IPS-NIHi11 (cell line): ENCODE data around the gene RHOT2.
"Not testable (repeated sequence)": the region's sequence is repeated elsewhere in the genome, so short reads cannot be mapped to it uniquely, and the experiment has no call there.

ENCODE experiments used
- DNase-seq: peaks from one replicate; pipeline ENCODE4 v3.0.0; 2012; ENCODE audit warnings: mixed read lengths, low spot score

The RHOT2 gene

DNA sequence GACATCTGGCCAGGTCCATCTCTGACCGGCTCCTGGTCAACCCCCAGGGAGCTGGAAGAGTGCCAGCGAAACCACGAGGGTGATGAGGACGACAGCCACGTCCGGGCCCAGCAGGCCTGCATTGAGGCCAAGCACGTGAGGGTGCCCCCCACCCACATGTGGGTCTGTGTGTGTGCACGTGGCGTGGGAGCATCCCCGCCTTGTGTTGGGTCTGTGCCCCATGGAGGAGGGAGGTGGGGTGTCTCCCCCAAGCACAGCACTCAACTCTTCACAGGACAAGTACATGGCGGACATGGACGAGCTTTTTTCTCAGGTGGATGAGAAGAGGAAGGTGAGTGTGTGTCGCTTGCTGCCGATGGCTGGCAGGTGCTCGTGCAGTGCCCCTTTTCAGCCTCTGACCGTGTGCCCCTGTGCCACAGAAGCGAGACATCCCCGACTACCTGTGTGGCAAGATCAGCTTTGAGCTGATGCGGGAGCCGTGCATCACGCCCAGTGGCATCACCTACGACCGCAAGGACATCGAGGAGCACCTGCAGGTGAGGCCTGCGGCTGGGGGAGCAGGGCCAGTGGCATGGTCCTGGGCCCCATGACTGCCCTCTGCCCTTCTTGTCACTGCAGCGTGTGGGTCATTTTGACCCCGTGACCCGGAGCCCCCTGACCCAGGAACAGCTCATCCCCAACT, 14.0 kb downstream of the RHOT2 start:
- DNase-seq: no peak

DNA sequence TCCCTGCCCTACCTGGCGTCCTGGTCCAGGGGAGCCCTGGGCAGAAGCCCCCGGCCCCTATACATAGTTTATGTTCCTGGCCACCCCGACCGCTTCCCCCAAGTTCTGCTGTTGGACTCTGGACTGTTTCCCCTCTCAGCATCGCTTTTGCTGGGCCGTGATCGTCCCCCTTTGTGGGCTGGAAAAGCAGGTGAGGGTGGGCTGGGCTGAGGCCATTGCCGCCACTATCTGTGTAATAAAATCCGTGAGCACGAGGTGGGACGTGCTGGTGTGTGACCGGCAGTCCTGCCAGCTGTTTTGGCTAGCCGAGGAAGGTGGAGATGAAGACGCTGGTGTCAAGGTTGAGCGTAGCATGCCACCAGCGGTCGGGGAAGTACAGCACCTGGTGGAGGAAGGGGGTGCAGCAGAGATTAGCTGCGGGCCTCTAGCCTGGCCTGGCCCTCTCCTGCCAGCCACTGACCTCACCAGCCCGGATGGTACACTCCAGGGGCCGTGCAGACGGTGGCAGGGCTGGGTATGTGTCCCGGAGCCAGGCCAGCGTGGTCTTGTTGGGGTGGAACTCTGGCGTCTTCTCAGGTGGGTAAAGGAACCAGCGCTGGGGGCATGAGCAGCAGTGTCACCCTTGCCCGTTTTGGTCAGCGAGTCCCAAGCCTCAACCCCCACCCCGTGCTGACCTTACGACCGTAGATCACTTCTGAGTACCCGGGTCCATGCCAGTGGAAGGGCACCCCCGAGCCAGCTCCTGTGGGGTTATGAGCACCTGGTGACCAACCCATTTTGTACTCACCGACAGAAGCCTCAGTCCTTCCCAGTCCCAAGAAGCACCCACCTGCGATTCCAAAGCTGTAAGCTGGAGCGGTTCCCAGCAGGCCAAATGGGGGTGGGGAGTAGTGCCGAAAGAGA, 14.8 kb downstream of the RHOT2 start:
- DNase-seq: no peak

DNA sequence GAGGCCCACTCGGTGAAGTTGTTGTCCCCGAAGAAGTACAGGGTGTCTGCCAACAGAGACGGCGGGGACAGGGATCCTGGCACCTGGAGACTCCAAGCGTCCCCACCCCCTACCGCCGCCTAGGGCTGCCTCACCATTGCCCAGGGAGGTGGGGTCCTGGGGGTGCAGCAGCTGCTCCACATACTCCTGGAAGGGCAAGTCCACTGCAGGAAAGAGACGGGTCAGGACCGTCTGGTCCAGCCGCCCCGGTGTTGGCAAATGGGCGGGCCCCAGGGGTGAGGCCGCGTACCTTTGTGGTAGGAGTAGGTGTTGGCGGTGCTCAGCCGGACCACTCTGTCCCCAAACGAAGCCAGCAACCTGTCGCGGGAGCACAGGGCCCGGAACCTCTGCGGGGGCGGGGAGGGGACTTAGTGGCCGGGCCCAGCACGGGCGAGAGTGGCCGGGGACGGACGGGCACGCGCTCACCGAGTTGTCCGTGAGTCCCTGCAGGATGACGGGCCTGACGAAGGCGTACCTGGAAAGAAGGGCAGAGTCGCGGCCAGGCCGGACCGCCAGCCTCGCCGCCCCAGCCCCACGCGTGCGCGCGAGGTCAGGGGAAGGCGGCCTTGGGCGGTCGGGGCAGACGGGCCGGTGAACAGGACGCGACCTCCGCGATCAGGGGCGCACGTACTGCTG, 15.6 kb downstream of the RHOT2 start:
- no peak for DNase-seq

DNA sequence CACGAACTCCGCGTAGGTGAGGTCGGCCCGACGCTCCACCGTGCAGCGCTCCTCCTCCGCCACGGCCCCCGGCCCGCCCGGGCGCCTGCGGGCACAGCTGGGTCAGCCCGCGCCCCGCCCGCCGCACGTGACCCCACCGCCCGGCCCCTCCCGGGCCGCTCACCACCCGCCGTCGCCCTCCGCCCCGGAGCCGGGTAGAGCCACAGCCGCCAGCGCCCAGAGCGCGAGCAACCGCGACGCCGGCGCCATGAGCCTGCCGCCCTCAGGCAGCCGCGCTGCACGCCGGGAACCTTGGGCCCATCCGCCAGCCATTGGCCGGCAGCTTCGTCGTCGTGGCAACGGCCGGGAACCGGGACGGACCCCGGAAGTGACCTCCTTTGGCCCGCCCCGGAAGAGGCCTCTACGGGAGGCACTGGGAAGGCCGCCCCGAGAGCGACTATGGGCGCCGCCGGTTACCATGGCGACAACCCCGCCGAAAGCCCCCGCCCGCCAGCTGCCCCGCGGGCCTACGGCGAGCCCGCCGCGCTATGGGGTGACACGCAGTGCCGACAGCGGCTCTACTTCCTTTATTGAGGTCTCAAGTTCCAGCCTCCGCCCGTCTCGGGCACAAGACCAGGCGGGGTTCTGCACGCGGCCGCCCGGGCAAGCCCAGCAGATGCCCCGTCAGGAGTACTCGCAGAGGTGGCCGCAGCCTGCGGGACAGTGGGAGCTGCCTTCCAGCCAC, 16.3 kb downstream of the RHOT2 start, which contains the start of gene JMJD8:
Gene JMJD8, minus strand, starts transcription at position 264 of the 724 bp plus-strand sequence. Its CDS starts 15 bp downstream, at position 249.
- DNase-seq: peak; percentile 92

DNA sequence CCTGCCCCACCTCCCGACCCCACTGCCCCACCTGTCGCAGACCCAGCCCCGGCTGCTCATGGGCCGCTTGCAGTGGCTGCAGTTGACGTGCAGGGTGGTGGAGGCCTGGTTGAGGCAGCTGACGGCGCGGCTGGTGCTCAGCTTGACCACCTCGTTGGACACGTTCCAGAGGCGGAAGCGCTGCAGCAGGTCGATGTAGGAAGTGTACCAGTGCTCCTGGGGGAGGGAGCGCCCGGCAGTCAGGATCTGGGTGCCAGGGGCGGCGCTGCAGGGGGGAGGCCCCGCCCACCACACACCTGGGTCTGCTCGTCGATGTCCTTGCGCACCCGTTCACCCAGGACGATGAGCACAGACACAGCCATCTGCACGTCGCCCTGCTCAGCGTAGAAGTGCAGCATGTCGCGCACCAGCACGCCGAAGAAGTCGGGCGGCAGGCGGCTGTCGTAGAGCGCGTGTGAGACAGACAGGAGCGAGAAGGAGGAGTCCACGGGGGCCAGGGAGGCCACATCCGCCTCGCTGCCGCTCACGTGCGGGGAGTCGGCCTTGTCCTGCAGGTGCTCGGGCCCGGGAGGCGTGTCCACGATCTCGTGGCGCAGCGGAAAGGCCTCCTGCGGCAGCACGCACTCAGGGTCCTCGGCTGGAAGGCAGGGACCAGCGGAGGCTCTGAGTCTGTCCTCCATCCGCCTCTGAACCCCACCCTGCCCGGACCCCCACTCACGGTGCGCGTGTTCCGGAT, 17.2 kb downstream of the RHOT2 start:
- no peak for DNase-seq

DNA sequence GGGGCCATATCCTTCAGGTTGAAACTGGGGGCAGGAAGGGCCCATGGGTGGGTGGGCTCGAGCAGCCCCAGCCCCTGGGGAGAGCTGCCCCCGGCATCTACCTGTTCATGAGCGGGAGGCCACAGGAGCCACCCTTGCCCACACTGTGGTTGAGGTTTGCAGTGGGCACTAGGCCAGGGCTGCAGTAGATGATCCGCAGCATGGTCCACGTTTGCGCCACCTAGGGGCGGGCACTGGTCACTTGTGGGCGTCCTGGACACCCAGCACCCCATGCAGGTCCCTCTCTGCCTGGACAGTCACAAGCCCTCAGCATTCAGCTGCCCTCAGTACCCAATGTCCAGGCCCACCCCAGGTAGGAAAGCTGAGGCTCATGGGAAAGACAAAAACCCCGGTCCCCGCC, 18.0 kb downstream of the RHOT2 start:
- DNase-seq: peak; percentile 54

DNA sequence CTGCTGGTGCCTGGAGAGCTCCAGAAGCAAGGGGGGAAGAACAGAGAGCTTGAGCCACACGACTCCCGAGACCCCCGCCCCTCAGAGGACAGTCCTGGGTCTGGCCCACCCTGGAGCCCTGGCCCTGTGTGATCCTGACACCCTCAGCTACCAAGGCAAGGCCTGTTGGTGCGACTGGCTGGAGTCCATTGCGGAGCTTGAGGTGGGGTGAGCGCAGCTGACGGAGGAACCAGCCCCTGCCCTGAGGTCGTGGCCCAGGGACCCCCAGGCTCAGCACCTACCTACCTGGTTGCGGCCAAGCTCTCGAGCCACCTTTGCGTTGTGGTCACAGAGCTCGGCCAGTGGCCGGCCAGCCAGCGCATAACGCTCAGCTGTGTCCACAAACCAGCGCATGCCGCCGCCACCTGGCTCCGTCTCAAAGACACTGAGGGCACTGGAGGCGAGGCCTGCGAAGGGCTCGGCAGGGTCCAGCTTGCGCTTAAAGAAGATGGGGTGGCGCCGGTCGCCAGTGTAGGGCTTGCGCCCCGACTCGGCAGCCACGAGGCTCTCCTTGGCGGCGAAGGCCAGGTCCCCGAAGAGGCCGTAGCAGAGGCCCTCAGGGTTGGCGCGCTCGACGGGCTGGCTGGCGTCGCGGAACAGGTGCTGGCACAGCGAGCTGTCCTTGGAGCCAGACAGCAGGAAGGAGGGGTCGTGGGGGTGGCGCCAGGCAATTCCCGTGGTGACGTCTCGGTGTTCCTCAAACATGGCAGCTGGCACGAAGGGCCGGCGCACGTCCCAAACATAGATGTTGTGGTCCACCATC, 18.7 kb downstream of the RHOT2 start:
- no peak for DNase-seq

DNA sequence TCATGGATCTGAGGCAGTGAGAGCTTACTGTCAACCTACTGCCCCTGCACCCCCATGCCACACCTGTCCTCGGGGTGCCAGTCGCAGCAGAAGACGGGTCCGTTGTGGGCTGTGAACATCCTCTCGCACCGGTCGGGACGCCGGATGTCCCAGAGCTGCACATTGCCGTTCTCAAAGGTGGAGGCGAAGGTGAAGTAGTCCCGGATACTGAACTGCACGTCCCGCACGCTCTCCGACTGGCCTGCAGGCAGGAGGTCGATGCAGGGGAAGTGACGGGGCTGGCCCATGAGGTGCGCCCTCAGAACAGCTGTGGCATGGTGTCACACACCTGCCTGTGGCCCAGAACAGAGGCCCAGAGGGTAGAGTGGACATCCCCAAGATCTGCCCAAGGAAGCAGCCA, 19.6 kb downstream of the RHOT2 start:
- no peak for DNase-seq

DNA sequence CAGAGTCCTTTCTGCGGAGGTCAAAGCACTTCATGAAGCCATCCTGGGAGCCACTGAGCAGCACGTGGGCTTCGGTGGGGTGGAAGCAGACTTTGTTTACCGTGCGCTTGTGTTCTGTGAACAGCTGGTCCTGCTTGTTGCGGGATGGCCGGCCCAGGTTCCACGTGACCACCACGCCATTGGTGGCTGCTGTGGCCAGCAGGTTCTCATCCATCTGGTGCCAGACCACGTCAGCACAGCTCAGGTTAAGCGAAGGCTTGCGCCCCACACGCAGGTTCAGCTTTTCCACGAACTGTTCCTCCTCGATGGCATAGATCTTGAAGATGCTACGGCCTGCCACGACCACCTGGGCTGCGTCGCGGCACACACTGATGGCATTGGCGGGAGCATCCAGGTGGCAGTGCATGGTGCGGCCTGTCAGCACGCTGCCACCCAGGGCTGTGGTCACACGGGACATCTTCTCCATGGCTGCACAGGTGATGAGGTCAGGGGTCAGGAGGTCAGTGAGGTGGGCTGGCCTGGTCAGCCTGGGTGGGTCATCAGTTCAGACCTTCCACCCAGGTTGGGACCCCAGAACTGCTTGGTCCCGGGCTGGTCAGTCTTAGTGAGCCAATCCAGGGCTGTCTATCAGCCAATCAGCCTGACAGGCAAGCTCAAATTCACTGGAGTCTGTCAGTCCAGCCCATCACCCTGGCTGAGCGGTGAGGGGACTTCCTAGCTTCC, 21.4 kb downstream of the RHOT2 start:
- no peak for DNase-seq

DNA sequence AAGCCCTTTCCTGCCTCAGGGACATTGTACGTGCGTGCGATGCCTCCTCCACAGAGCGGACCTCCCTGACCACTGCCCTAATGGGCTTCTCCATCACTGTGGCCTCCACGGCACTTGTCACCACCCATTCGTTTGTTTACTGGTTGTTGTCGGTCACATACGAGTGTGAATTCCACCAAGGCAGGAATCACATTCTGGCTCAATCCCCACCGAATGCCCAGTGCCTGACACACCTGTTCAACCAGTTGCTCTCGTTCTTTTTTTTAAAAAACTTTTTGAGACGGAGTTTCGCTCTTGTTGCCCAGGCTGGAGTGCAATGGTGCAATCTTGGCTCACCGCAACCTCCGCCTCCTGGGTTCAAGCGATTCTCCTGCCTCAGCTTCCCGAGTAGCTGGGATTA, 23.3 kb downstream of the RHOT2 start:
- DNase-seq: not testable (repeated sequence)

DNA sequence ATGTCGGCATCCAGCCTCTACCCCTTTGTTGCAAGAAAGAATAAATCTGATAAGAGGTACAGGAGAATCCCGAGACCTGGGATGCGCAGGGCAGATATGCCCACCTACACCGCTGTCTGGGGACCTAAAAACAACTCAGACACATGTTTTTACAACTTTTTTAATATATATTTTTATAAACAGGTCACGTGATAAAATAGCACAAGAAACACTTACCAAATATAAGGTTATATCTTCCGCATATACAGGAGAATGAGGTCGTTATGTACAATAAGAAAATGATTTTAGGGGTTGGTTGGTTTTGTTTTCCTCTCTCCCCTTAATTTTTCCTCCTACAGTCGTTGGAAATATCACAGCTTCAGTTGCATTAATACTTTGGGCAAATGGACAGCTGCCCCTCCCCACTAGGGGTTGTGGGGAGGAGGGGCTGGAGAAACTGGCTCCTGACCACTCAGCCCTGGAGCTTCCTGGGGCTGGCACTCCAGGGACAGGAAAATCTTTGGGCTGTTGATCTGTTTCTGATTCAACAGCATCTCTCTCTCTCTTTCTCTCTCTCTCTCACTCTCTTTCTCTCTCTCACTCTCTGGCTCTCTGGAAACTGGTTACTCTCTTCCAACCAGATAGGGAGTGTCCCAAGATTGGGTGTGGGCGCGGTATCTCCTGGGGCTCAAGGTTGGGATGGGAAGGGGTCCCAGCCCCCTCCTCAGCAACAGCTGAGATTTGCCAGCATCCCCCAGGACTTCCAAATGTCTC, 24.6 kb downstream of the RHOT2 start:
- no peak for DNase-seq

DNA sequence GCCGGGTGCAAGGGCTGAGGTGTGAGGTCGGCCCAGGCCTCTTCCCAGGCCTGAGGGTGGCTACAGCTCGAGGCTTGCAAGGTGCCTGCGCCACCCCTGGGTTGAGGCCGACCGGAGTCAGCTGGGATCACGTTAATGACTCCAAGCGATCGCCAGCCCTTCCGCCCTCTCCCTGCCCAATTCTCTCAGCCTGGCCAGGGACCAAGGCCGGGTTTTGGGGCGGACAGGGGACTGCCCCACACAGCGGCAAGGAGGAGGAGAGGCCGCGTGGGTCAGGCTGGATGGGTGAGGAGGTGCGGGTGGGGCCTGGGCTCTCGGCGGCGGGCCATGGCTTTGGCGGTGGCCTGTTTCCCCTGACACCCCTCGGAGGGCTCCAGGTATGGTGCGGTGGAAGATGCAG, 25.4 kb downstream of the RHOT2 start:
- no peak for DNase-seq

DNA sequence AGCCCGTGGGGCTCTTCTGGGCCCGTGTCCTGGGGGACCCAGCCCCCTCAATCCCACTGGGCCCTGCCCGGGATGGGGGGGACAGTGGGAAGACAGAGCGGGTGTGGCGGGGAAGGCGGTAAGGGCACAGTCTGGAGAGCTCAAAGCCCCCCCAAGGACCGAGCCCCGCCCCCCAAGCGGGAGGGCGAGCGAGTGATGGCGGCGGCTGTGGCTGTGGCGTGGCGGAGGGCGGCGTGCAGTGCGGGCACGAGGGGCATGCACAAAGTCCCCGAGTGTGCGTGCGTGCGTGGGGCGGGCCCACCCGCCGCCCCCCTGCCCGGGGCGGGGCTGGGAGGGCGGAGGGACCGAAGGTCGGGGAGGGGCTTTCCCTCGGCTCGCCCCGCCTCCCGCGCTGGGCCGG, 25.8 kb downstream of the RHOT2 start:
- no peak for DNase-seq

DNA sequence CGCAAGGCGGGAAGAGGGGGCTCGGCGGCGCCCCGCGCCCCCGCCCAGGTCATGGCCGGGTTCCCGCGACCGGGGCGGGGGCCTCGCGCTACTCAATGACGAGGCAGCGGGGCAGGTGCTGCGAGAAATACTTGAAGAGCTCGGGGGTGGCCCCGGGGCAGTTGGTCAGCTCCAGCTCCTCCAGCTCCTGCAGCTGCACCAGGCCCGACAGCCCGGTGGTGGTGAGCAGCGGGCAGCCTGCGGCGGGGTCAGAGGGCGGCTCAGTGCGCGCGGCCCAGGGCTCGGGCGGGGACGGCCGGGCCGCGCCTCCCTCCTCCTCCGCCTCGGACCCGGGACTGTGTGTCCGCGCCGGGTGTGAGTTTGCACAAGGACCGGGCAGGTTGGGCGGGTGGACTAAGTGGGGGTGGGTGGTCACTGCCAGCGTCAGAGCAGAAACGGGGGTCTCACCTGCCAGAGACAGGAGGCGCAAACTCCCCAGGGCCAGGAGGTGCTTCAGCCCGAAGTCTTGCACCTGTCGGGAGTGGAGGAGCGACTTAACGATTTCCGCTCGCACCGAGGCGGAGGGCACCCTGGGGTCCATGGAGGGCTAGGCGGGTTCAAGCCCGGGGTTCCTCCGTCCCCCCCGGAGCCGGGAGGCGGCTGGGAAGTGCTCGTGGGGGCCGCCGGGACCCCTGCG, 26.4 kb downstream of the RHOT2 start:
- peak; percentile 62 for DNase-seq

DNA sequence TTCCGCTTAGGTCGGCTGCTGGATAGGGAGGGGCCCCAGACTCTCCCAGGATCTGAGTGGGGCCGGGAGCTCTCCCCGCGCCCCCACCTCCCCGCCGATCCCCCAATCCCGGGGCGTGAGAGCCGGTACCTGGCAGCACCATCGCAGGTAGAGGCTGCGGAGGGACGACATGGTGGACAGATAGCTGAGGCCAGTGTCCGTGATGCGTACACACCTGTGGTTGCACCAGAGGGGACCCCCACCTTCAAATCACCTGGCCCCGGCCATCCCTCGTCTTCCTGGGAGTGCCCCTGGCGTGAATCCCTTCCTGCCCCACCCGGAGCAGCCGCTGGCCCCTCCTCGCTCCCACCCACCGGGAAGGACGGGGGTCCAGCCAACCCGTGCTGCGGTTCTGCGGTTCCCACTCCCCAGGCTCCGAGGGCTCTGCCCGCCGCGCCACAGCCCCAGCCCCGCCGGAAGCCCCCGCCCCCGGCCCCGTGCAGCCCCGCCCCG, 27.0 kb downstream of the RHOT2 start:
- no peak for DNase-seq

DNA sequence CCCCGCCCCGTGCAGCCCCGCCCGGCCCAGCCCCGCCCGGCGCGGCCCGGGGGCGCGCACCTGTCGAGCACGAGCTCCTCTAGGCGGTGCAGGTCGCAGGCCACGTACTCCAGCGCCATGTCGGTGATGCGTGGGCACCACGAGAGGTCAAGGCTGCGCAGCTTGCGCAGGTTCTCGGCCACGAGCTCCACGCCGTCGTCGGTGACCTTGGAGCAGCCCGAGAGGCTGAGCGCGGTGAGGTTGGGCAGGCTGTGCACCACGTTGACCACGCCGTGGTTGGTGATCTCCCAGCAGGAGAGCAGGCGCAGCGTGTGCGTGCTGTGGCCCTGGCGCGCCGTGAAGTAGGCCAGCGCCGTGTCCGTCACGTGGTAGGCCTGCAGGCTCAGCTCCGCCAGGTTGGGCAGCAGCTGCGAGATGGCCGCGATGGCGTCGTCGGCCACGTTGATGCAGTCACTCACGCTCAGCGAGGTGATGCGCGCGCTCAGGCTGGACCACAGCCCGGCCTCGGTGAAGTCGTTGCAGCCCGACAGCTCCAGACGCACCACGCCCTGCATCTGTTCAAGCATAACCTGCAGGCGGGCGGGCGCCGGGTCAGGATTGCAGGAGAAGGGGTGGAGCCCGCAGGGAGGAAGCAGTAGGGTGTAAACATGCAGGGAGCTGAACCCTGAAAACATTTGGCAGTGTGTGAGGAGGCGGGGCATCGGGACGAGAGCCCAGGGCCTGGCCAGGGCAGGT, 27.6 kb downstream of the RHOT2 start:
- peak; percentile 86 for DNase-seq

DNA sequence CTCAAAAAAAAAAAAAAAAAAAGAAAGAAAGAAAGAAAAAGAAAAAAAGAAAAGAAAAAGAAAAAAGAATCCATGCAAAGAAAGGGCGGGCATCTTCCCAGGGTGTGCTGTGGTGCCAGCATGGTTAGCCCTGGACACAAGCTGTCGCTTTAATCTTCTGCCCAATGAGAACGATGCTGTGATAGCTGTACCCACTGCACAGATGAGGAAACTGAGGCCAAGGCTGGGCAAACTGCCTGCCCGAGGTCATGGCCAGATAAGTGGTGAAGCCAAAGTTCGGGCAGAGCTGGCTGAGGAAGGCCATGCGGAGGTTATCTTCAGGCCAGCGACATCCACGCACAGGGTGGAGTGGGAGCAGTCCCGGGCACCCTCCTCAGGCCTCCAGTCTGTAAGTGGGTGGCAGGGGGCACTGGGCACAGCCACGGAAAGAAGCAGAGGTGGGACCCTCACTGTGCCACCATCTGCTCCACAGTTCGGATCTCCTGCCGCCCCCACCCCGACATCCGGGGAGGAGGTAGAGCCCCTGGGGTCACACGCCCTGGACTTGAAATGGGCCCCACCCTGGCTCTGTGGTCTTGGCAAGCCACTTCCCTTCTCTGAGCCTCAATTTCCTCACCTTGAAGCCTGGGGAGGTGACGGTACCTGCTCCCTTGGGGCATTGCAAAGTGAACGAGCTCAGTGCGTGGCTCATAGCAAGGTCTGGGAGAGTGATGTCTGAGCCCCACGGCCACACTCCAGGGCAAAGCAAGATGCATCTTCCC, 31.2 kb downstream of the RHOT2 start:
- no peak for DNase-seq
